K562 (cell line): Measurements from ENCODE around the gene ZKSCAN3. TPM values are rescaled to one million over a fixed set of nuclear protein-coding genes. Genes with fewer than 3 reads are reported as not detected.

Source experiments
- FIP1L1 ChIP-seq: fragments of 200-400 bp; formaldehyde crosslinking; IDR thresholded peaks from 2 replicates; pipeline ENCODE4 v1.6.1; 2018; ENCODE audit warnings: mild to moderate bottlenecking, low read depth, low read length; ENCODE audit not compliant: poor library complexity, severe bottlenecking
- NELFE ChIP-seq: IDR thresholded peaks from 2 replicates; pipeline ENCODE4 v1.6.1; 2011; ENCODE audit warnings: mild to moderate bottlenecking; ENCODE audit not compliant: insufficient read depth, insufficient read length
- RBM39 ChIP-seq: fragments of 200-400 bp; formaldehyde crosslinking; optimal IDR thresholded peaks from 2 replicates; pipeline ENCODE3; 2018; ENCODE audit warnings: low read depth, low read length
- SRSF9 ChIP-seq: fragments of 200-400 bp; formaldehyde crosslinking; IDR thresholded peaks from 2 replicates; pipeline ENCODE4 v1.6.1; 2017; ENCODE audit warnings: low read depth, low read length, borderline replicate concordance
- ZNF431 ChIP-seq: sonication (generic); formaldehyde crosslinking; IDR thresholded peaks from 2 replicates; pipeline ENCODE4 v1.8.0; 2022; ENCODE audit warnings: mild to moderate bottlenecking, missing genetic modification reagents
- ZNF766 ChIP-seq: fragments of 200-800 bp; sonication (Bioruptor generic); conservative IDR thresholded peaks from 2 replicates; pipeline ENCODE4 v1.6.1; 2016; ENCODE audit warnings: missing genetic modification characterization, missing compliant biosample characterization
- polyA plus RNA-seq, 8 experiments: library from polyadenylated mRNA; depleted of rRNA in 4 of 8; stranded (reverse) in 5 of 8; unstranded in 3 of 8; fragments of >200 nt; fragmentation: Nextera tagmentation in 2 of 8; fragmentation: Illumina TruSeq in 1 of 8; extraction: Ambion mirVana in 2 of 8; extraction: Trizol in 1 of 8; gene quantifications; 2 replicates each; pipeline versions ENCODE4 v1.2.1 to v1.2.3, GENCODE V29; 2011 to 2014; ENCODE audit warnings: inconsistent platforms in 1 of 8, missing spikeins in 1 of 8
- total RNA-seq, 7 experiments: library from RNA; depleted of rRNA in 6 of 7; stranded (reverse); fragments of >200 nt in 6 of 7; fragmentation: Illumina TruSeq in 2 of 7; extraction: Trizol in 2 of 7; gene quantifications; 2 replicates each; pipeline versions ENCODE4 v1.2.1 to v1.2.3, GENCODE V29; 2011 to 2021; ENCODE audit warnings: low replicate concordance in 1 of 7
- TF ChIP-seq, protein P1 (sequence below): fragments of 200-800 bp; sonication (Bioruptor generic); IDR thresholded peaks from 2 replicates; pipeline ENCODE4 v1.6.1; 2017; ENCODE audit warnings: missing genetic modification characterization, missing compliant biosample characterization
- TF ChIP-seq, protein P2 (sequence below), 2 experiments: fragments of 450-650 bp; formaldehyde crosslinking in 1 of 2; IDR thresholded peaks; 2 replicates each; pipeline versions ENCODE4 v1.4.0 to v1.6.1; 2014 to 2020; ENCODE audit warnings: mild to moderate bottlenecking in 2 of 2, borderline replicate concordance in 1 of 2, low read depth in 1 of 2

Gene ZKSCAN3
- total and polyA plus RNA-seq, 9 of the 15 experiments (the other 6 are each of a cell fraction or from before 2014, with no cell fraction given): 3.0 to 12.4 (median 10.2) TPM

DNA sequence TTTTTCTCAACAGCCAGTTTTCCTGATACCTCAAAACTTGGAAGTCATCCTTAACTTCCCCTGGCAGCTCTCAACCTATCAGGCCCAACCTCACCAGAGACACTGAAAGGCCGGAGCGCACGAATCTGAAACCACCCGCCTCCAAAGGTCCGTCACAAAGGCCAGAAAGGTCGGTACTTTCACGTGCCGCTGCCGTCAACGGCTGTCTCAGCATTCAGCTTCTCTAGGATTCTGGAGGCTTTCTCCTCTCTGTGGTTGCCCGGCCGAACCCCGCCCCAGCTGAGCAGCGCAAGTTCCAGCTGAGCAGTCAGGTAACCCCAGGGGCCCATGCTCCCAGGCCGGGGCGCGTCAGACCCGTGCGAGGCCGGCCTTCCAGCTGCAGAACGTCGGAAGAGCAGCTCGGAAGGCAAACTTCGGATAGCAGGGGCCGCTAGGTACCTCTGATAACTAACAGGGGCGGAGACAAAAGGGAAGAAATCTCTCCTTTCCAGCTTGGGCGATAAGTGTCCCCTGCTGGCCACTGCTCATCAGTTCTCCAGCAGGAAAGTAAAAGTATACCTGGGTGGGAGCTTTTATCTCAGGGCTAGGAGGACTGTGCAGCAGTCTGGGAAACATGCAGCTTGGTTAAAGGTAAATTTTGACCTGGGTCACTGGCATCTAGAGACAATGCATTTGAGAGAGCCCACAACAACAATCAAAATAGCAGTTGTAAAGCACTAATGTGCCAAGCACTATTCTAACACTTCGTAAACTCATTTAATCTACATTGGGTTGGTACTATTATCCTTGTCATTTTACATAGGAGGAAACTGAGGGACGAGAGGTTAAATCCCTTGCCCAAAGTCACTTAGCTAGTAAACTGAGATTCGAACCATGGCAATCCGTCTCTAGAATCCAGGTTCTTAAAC is 33.7 kb downstream of the ZKSCAN3 start (continued):
- TF ChIP-seq, protein P1, sequence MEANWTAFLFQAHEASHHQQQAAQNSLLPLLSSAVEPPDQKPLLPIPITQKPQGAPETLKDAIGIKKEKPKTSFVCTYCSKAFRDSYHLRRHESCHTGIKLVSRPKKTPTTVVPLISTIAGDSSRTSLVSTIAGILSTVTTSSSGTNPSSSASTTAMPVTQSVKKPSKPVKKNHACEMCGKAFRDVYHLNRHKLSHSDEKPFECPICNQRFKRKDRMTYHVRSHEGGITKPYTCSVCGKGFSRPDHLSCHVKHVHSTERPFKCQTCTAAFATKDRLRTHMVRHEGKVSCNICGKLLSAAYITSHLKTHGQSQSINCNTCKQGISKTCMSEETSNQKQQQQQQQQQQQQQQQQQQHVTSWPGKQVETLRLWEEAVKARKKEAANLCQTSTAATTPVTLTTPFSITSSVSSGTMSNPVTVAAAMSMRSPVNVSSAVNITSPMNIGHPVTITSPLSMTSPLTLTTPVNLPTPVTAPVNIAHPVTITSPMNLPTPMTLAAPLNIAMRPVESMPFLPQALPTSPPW (CRISPR knock-in tag): 0 out of 2 replicates have a peak, but pooled peaks have one; percentile 26
- TF ChIP-seq, protein P2, sequence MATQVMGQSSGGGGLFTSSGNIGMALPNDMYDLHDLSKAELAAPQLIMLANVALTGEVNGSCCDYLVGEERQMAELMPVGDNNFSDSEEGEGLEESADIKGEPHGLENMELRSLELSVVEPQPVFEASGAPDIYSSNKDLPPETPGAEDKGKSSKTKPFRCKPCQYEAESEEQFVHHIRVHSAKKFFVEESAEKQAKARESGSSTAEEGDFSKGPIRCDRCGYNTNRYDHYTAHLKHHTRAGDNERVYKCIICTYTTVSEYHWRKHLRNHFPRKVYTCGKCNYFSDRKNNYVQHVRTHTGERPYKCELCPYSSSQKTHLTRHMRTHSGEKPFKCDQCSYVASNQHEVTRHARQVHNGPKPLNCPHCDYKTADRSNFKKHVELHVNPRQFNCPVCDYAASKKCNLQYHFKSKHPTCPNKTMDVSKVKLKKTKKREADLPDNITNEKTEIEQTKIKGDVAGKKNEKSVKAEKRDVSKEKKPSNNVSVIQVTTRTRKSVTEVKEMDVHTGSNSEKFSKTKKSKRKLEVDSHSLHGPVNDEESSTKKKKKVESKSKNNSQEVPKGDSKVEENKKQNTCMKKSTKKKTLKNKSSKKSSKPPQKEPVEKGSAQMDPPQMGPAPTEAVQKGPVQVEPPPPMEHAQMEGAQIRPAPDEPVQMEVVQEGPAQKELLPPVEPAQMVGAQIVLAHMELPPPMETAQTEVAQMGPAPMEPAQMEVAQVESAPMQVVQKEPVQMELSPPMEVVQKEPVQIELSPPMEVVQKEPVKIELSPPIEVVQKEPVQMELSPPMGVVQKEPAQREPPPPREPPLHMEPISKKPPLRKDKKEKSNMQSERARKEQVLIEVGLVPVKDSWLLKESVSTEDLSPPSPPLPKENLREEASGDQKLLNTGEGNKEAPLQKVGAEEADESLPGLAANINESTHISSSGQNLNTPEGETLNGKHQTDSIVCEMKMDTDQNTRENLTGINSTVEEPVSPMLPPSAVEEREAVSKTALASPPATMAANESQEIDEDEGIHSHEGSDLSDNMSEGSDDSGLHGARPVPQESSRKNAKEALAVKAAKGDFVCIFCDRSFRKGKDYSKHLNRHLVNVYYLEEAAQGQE (IDR thresholded peaks at IDR 0.05; ENCODE audit: borderline replicate concordance): peak; percentile 41; the same call in 1 of the 2 replicates
- TF ChIP-seq, protein P2 (CRISPR knock-in tag; IDR thresholded peaks at IDR 0.05; ENCODE audit: low read depth): 0 out of 2 replicates have a peak, but pooled peaks have one; percentile 27
- TF ChIP-seq NELFE (no peak), FIP1L1 (no peak), ZNF431 (CRISPR knock-in tag) (peak; percentile 74; the same call in 1 of the 2 replicates), SRSF9 (no peak), ZNF766 (CRISPR knock-in tag) (no peak), RBM39 (peak; percentile 49)
